Dermis blood vessel endothelial cell (primary cell): Measurements from ENCODE around the gene AEN. TPM values are rescaled to one million over a fixed set of nuclear protein-coding genes. Genes with fewer than 3 reads are reported as not detected.

Experiments
- DNase-seq: peaks from one replicate; pipeline ENCODE4 v3.0.0; 2010
- total RNA-seq: library from RNA; depleted of rRNA; stranded (reverse); fragments of >200 nt; gene quantifications from 2 replicates; pipeline ENCODE4 v1.2.3, GENCODE V29; 2014

The AEN gene
- total RNA-seq, 1 donor from 2014 or later = 58.9 TPM

DNA sequence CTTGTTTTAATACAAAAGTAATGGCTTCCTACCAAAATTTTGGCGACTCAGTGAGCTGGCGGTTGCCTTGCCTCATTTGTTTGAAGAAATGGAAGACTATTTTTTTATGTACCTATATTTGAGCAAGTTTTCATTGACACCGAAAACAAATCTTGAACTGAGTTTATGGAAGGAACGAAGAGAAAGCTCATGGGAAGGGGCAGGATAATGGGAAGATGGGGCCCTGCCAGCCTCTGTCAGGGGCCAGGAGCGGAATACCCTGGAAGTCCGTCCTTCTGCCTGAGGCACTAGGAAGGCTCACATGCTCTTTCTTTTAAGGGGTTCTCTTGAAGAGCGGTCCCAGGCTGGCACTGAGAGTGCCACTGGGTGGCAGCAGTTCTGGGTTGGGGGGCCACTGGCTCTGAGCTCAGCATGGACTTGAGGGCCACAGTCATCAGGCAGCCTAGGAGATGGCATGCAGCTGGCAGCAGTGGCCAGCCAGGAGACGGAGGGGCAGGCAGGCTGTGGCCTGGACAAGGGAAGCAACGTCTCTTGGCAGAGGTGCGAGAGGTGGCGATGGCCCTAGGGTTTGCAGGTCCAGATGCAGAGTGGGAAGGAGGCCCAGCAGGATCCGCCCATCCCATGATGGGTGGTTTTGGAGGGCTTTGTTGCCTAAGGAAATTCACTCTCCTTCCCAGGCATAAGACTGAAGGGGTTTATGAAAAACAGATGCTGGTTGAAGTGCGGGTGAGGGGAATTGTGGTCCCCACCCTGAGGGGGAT is 59.3 kb downstream of the AEN start:
- DNase-seq = no peak

DNA sequence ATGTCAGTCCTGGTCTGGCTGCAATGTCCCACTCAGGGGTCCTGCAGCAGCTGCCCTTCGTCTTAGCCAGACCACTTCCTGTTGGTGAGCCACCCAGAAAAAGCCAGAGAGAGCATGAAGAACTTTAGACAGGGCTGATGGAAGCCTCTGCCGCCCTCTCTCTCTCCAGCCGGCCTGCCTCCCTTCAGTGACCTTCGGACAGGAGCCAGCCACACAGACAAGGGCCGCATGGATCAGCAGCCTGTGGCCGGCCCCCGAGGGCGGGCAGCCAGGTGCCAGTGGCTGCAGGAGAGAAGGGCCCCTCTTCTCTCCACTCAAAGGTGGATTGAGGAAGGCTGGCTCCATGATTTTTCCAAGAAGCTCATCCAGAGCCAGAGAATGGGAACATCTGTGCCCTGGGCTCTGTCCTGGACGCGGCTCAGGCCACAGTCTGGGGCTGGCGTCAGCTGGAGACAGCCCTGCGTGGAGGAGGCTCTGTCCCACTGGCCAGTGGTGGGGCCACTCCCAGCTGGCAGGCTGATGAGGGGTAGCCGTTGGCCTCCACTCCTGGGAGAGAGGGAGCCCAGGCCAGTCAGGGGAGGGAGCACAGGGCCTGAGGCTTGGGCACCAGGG is 60.6 kb downstream of the AEN start:
- DNase-seq = no peak

Other genes with a start within 250 kb of the AEN start
- 17.0 and 20.3 TPM in 2 replicates for gene MRPL46, start 154.0 kb upstream of the AEN start, total RNA-seq
- gene MRPS11, start 153.6 kb upstream of the AEN start, total RNA-seq = 38.5 and 47.7 TPM in 2 replicates
- gene DET1, start 74.7 kb upstream of the AEN start, total RNA-seq = 3.2 and 3.8 TPM in 2 replicates
- gene ISG20, start 17.7 kb downstream of the AEN start, total RNA-seq = 22.2 and 49.4 TPM in 2 replicates
- 0.23 and 1.2 TPM in 2 replicates for gene ACAN, start 182.1 kb downstream of the AEN start, total RNA-seq